HG03280 (cell line): Measurements from ENCODE around the gene NDOR1.
"Not testable (repeated sequence)": the region's sequence is repeated elsewhere in the genome, so short reads cannot be mapped to it uniquely, and the experiment has no call there.

Experiments
- ATAC-seq: cut with Tn5 transposase; IDR thresholded peaks from one replicate; pipeline ENCODE4 v1.9.1; 2021; ENCODE audit warnings: mild to moderate bottlenecking, moderate library complexity; ENCODE audit not compliant: unreplicated experiment

The NDOR1 gene

GRCh38 chr9:137229903-137230704 lies 24.6 kb downstream of the NDOR1 start:
- no peak for ATAC-seq

- ATAC-seq = no peak
These were observed 25.3 kb downstream of the NDOR1 start, which contains the start of gene SLC34A3 for GRCh38 chr9:137230705-137231371. SLC34A3 (plus strand) TSS chr9:137230901; CDS start chr9:137231703, 802 bp downstream.

GRCh38 chr9:137231372-137232039 lies 26.0 kb downstream of the NDOR1 start:
- no peak for ATAC-seq

GRCh38 chr9:137232101-137232500 lies 26.6 kb downstream of the NDOR1 start:
- ATAC-seq = no peak

- ATAC-seq = no peak
These were observed 27.0 kb downstream of the NDOR1 start for GRCh38 chr9:137232510-137232909.

- no peak for ATAC-seq
These were observed 27.9 kb downstream of the NDOR1 start for GRCh38 chr9:137233143-137233980.

- no peak for ATAC-seq
These were observed 28.7 kb downstream of the NDOR1 start for GRCh38 chr9:137234055-137234697.

- no peak for ATAC-seq
These were observed 29.4 kb downstream of the NDOR1 start for GRCh38 chr9:137234758-137235423.

- no peak for ATAC-seq
These were observed 30.1 kb downstream of the NDOR1 start for GRCh38 chr9:137235424-137236237.

- no peak for ATAC-seq
These were observed 30.9 kb downstream of the NDOR1 start for GRCh38 chr9:137236238-137236935.

- no peak for ATAC-seq
These were observed 31.5 kb downstream of the NDOR1 start for GRCh38 chr9:137236936-137237421.

GRCh38 chr9:137237759-137238726 lies 32.5 kb downstream of the NDOR1 start:
- no peak for ATAC-seq

GRCh38 chr9:137239541-137240200 lies 34.2 kb downstream of the NDOR1 start:
- ATAC-seq = not testable (repeated sequence)

- peak; percentile 20 for ATAC-seq
These were observed 34.9 kb downstream of the NDOR1 start for GRCh38 chr9:137240318-137240840.

- peak; percentile 78 for ATAC-seq
These were observed 35.5 kb downstream of the NDOR1 start, which contains the start of gene TUBB4B for GRCh38 chr9:137240841-137241489. TUBB4B (plus strand) TSS chr9:137241287; CDS start chr9:137241361, 74 bp downstream.
